ENCODE measurements around the gene WASF3. TPM values are rescaled to one million over a fixed set of nuclear protein-coding genes. Genes with fewer than 3 reads are reported as not detected.
"Not testable (repeated sequence)": the region's sequence is repeated elsewhere in the genome, so short reads cannot be mapped to it uniquely, and the experiment has no call there.

Gene WASF3
- total RNA-seq, 1 experiment from 2014 or later: 0.31 TPM

DNA sequence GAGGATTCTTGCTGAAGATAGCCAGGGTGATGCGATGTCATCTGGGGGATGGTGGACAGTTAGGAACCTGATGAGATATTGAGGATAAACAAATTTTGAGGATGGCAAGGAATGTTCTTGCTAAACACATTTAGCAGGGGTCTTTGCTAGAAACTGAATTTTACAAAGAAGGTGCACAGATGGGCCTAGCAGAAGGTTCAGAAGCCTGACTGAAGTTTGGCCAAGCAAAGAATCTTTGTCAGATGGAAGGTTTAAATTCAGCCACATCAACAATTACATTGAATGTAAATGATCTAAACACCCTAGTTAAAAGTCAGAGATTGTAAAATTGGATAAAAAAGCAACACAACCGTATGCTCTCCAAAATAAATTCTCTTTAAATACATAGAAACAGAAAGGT, 68.8 kb downstream of the WASF3 start:
- H3K36me3 ChIP-seq (ENCODE audit: low read depth): no peaks in the 10 kb centered on the region
- intact Hi-C loops (cut with micrococcal nuclease; ENCODE audit: unreplicated experiment): no loop called here
- H3F3A ChIP-seq (ENCODE audit: insufficient read depth, low read depth): no peaks in the 10 kb centered on the region
- no peaks in the 10 kb centered on the region for H3K79me2 ChIP-seq (ENCODE audit: low read depth)
- ChIA-PET POLR2A (ENCODE audit: unreplicated experiment) (no interaction called here), CTCF (no interaction called here)
- TF ChIP-seq, protein P1, sequence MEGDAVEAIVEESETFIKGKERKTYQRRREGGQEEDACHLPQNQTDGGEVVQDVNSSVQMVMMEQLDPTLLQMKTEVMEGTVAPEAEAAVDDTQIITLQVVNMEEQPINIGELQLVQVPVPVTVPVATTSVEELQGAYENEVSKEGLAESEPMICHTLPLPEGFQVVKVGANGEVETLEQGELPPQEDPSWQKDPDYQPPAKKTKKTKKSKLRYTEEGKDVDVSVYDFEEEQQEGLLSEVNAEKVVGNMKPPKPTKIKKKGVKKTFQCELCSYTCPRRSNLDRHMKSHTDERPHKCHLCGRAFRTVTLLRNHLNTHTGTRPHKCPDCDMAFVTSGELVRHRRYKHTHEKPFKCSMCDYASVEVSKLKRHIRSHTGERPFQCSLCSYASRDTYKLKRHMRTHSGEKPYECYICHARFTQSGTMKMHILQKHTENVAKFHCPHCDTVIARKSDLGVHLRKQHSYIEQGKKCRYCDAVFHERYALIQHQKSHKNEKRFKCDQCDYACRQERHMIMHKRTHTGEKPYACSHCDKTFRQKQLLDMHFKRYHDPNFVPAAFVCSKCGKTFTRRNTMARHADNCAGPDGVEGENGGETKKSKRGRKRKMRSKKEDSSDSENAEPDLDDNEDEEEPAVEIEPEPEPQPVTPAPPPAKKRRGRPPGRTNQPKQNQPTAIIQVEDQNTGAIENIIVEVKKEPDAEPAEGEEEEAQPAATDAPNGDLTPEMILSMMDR (conservative IDR thresholded peaks at IDR 0.05): no peak
- no peak for TF ChIP-seq EZH2 (IDR thresholded peaks at IDR 0.05; ENCODE audit: low read depth)
- H3K27me3 ChIP-seq (ENCODE audit: insufficient read depth, low read depth): no peaks in the 10 kb centered on the region
- no peak overlapping the region for H3K4me3 ChIP-seq
- H3K27ac ChIP-seq: no peak overlapping the region
- no peak overlapping the region for H3K4me2 ChIP-seq
- DNase-seq: no peak
- no peaks in the 10 kb centered on the region for H3K9me2 ChIP-seq (ENCODE audit: insufficient read depth)
- 0 out of 2 replicates have a peak, but pooled peaks cover 5% of the 10 kb centered on the region for H3K9me3 ChIP-seq (ENCODE audit: insufficient read depth, low read depth)
- no peak overlapping the region for H2AFZ ChIP-seq
- no peaks in the 10 kb centered on the region for H4K20me1 ChIP-seq (ENCODE audit: insufficient read depth)
- BruUV-seq (replicated peaks): no TSS peak
- H3K4me1 ChIP-seq (replicated peaks; ENCODE audit: insufficient read depth): no peaks in the 10 kb centered on the region

DNA sequence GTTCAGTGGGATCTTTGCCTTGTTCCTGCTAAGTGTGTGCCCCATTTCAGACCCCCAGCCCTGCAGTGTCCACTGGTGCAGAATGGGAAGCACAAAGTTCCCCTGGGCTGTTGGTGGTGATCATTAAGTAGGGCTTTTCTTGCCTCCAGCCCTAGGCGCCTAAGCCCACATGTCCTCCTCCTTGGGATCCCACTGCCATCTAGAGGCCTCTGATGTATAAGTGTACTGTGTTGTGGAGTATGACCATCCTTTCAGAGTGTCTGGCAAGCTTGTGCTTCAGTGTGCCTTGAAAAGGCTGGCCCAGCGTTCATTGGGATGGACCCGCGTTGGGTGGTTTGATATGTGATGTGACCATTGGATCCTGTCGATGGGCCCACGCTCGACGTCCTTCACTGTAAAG, 71.2 kb downstream of the WASF3 start:
- H3K4me1 ChIP-seq (replicated peaks; ENCODE audit: insufficient read depth): no peaks in the 10 kb centered on the region
- 0 out of 2 replicates have a peak, but pooled peaks cover 5% of the 10 kb centered on the region for H3K9me3 ChIP-seq (ENCODE audit: insufficient read depth, low read depth)
- no peak overlapping the region for H3K4me3 ChIP-seq
- DNase-seq: no peak
- intact Hi-C loops (cut with micrococcal nuclease; ENCODE audit: unreplicated experiment): no loop called here
- H3K4me2 ChIP-seq: no peak overlapping the region
- H3K9me2 ChIP-seq (ENCODE audit: insufficient read depth): no peaks in the 10 kb centered on the region
- CTCF ChIA-PET: no interaction called here
- no peaks in the 10 kb centered on the region for H3K79me2 ChIP-seq (ENCODE audit: low read depth)
- BruUV-seq (replicated peaks): no TSS peak
- no peaks in the 10 kb centered on the region for H3K27me3 ChIP-seq (ENCODE audit: insufficient read depth, low read depth)
- H4K20me1 ChIP-seq (ENCODE audit: insufficient read depth): no peaks in the 10 kb centered on the region
- TF ChIP-seq, protein P1 (conservative IDR thresholded peaks at IDR 0.05): no peak
- no peak for TF ChIP-seq EZH2 (IDR thresholded peaks at IDR 0.05; ENCODE audit: low read depth)
- POLR2A ChIA-PET (ENCODE audit: unreplicated experiment): no interaction called here
- H3F3A ChIP-seq (ENCODE audit: insufficient read depth, low read depth): no peaks in the 10 kb centered on the region
- H3K36me3 ChIP-seq (ENCODE audit: low read depth): no peaks in the 10 kb centered on the region
- H2AFZ ChIP-seq: no peak overlapping the region
- no peak overlapping the region for H3K27ac ChIP-seq

DNA sequence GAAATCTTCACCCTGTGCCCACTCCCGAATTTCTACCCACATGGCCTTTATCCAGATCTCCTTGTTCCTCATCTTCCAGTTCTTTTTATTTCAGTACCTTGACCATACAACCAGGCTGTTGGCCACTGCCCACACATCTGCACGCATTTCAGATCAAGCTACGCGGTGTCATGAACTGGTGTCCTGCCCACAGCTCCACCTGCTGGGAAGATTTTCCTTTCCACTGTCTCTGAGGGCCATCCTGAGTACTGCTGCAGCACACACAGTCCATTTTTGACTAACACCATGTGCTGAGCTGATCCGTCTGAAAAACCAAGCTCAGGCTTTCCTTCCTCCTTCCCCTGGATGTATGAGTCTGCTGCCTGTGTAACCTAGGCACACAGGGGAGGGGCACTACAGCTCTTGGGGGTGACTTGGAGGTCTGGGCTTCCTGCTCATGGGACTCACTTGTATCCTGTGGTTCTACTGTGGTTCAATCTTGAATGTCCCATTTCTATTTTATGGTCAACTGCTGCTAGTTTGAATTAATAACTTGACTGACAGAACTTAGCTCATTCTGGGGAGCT, 71.9 kb downstream of the WASF3 start:
- no peak for DNase-seq
- ChIA-PET POLR2A (ENCODE audit: unreplicated experiment) (no interaction called here), CTCF (no interaction called here)
- Histone ChIP-seq H3K9me2 (ENCODE audit: insufficient read depth) (no peaks in the 10 kb centered on the region), H3K4me1 (replicated peaks; ENCODE audit: insufficient read depth) (no peaks in the 10 kb centered on the region), H4K20me1 (ENCODE audit: insufficient read depth) (no peaks in the 10 kb centered on the region), H3K36me3 (ENCODE audit: low read depth) (no peaks in the 10 kb centered on the region), H3F3A (ENCODE audit: insufficient read depth, low read depth) (no peaks in the 10 kb centered on the region), H3K9me3 (ENCODE audit: insufficient read depth, low read depth) (0 out of 2 replicates have a peak, but pooled peaks cover 2% of the 10 kb centered on the region), H3K27ac (no peak overlapping the region), H3K4me2 (no peak overlapping the region), H3K4me3 (no peak overlapping the region), H3K79me2 (ENCODE audit: low read depth) (no peaks in the 10 kb centered on the region), H2AFZ (no peak overlapping the region), H3K27me3 (ENCODE audit: insufficient read depth, low read depth) (no peaks in the 10 kb centered on the region)
- TF ChIP-seq, protein P1 (conservative IDR thresholded peaks at IDR 0.05): no peak
- TF ChIP-seq EZH2 (IDR thresholded peaks at IDR 0.05; ENCODE audit: low read depth): no peak
- BruUV-seq (replicated peaks): no TSS peak
- intact Hi-C loops (cut with micrococcal nuclease; ENCODE audit: unreplicated experiment): no loop called here

DNA sequence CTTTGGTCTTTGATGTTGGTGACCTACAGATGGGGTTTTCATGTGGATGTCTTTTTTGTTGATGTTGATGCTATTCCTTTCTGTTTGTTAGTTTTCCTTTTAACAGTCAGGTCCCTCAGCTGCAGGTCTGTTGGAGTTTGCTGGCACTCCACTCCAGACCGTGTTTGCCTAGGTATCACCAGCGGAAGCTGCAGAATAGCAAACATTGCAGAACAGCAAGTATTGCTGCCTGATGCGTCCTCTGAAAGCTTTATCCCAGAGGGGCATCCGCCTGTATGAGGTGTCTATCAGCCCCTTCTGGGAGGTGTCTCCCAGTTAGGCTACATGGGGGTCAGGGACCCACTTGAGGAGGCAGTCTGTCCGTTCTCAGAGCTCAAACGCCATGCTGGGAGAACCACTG, 78.2 kb downstream of the WASF3 start:
- H3K9me3 ChIP-seq (ENCODE audit: insufficient read depth, low read depth); H3F3A ChIP-seq (ENCODE audit: insufficient read depth, low read depth); H3K36me3 ChIP-seq (ENCODE audit: low read depth); H3K4me2 ChIP-seq; POLR2A ChIA-PET (ENCODE audit: unreplicated experiment); H3K4me1 ChIP-seq (replicated peaks; ENCODE audit: insufficient read depth); CTCF ChIA-PET; H3K27me3 ChIP-seq (ENCODE audit: insufficient read depth, low read depth); H3K4me3 ChIP-seq; H3K79me2 ChIP-seq (ENCODE audit: low read depth); H2AFZ ChIP-seq; H4K20me1 ChIP-seq (ENCODE audit: insufficient read depth); BruUV-seq (replicated peaks); intact Hi-C loops (cut with micrococcal nuclease; ENCODE audit: unreplicated experiment); H3K9me2 ChIP-seq (ENCODE audit: insufficient read depth); H3K27ac ChIP-seq; DNase-seq: not testable (repeated sequence)

DNA sequence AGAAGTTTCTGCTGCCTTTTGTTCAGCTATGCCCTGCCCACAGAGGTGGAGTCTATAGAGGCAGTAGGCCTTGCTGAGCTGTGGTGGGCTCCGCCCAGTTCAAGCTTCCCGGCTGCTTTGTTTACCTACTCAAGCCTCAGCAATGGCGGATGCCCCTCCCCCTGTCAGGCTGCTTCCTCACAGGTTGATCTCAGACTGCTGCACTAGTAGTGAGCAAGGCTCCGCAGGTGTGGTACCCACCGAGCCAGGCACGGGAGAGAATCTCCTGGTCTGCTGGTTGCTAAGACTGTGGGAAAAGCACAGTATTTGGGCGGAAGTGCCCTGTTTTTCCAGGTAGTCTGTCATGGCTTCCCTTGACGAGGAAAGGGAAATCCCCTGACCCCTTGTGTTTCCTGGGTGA, 78.6 kb downstream of the WASF3 start:
- H3K4me3 ChIP-seq; H4K20me1 ChIP-seq (ENCODE audit: insufficient read depth); BruUV-seq (replicated peaks); H3K27me3 ChIP-seq (ENCODE audit: insufficient read depth, low read depth); H3K79me2 ChIP-seq (ENCODE audit: low read depth); H3K27ac ChIP-seq; DNase-seq; H2AFZ ChIP-seq; H3F3A ChIP-seq (ENCODE audit: insufficient read depth, low read depth); H3K4me2 ChIP-seq; H3K4me1 ChIP-seq (replicated peaks; ENCODE audit: insufficient read depth); H3K9me3 ChIP-seq (ENCODE audit: insufficient read depth, low read depth); intact Hi-C loops (cut with micrococcal nuclease; ENCODE audit: unreplicated experiment); H3K36me3 ChIP-seq (ENCODE audit: low read depth); H3K9me2 ChIP-seq (ENCODE audit: insufficient read depth); CTCF ChIA-PET; POLR2A ChIA-PET (ENCODE audit: unreplicated experiment): not testable (repeated sequence)
